ENCODE data around the gene WASL. TPM values are rescaled to one million over a fixed set of nuclear protein-coding genes. Genes with fewer than 3 reads are reported as not detected.

WASL gene
- total RNA-seq, 1 experiment from 2014 or later, result 34.4 TPM

DNA sequence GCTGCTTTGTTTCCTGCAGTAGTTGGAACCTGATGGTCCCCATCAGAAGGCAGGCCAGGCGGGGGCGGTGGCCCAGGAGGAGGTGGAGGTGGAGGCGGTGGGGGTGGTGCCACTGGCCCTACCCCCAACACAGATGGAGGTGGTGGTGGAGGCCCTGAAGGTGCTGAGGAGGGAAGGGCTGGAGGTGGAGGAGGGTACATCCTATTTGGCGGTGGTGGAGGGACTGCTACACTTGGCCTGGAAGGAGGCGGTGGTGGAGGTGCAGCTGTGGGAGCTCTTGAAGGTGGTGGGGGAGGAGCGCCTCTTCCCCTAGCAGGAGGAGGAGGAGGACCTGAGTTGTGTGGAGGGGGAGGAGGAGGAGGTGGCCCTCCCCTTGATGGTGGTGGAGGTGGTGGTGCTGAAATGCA is 56.3 kb downstream of the WASL start (continued):
- TF ChIP-seq ZBTB21 (CRISPR knock-in tag; IDR thresholded peaks at IDR 0.05; ENCODE audit: borderline replicate concordance), result no peak
- peak; percentile 90 for TF ChIP-seq ETV6 (CRISPR knock-in tag; IDR thresholded peaks at IDR 0.05)
- TF ChIP-seq ZNF263 (CRISPR knock-in tag; IDR thresholded peaks at IDR 0.05; ENCODE audit: low read depth), result peak; percentile 97
- TF ChIP-seq, protein P1, sequence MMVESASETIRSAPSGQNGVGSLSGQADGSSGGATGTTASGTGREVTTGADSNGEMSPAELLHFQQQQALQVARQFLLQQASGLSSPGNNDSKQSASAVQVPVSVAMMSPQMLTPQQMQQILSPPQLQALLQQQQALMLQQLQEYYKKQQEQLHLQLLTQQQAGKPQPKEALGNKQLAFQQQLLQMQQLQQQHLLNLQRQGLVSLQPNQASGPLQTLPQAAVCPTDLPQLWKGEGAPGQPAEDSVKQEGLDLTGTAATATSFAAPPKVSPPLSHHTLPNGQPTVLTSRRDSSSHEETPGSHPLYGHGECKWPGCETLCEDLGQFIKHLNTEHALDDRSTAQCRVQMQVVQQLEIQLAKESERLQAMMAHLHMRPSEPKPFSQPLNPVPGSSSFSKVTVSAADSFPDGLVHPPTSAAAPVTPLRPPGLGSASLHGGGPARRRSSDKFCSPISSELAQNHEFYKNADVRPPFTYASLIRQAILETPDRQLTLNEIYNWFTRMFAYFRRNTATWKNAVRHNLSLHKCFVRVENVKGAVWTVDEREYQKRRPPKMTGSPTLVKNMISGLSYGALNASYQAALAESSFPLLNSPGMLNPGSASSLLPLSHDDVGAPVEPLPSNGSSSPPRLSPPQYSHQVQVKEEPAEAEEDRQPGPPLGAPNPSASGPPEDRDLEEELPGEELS (CRISPR knock-in tag; IDR thresholded peaks at IDR 0.05), result peak; percentile 77; the same call in 1 of the 2 replicates
- TF ChIP-seq, protein P2, sequence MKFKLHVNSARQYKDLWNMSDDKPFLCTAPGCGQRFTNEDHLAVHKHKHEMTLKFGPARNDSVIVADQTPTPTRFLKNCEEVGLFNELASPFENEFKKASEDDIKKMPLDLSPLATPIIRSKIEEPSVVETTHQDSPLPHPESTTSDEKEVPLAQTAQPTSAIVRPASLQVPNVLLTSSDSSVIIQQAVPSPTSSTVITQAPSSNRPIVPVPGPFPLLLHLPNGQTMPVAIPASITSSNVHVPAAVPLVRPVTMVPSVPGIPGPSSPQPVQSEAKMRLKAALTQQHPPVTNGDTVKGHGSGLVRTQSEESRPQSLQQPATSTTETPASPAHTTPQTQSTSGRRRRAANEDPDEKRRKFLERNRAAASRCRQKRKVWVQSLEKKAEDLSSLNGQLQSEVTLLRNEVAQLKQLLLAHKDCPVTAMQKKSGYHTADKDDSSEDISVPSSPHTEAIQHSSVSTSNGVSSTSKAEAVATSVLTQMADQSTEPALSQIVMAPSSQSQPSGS (CRISPR knock-in tag; IDR thresholded peaks at IDR 0.05; ENCODE audit: borderline replicate concordance, low read depth), result no peak
- TF ChIP-seq, protein P3, sequence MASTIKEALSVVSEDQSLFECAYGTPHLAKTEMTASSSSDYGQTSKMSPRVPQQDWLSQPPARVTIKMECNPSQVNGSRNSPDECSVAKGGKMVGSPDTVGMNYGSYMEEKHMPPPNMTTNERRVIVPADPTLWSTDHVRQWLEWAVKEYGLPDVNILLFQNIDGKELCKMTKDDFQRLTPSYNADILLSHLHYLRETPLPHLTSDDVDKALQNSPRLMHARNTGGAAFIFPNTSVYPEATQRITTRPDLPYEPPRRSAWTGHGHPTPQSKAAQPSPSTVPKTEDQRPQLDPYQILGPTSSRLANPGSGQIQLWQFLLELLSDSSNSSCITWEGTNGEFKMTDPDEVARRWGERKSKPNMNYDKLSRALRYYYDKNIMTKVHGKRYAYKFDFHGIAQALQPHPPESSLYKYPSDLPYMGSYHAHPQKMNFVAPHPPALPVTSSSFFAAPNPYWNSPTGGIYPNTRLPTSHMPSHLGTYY (CRISPR knock-in tag; IDR thresholded peaks at IDR 0.05), result peak; percentile 93
- TF ChIP-seq JUN (CRISPR knock-in tag; IDR thresholded peaks at IDR 0.05), result no peak
- TF ChIP-seq NFE2L1 (CRISPR knock-in tag; IDR thresholded peaks at IDR 0.05), result peak; percentile 57; the same call in 1 of the 2 replicates
- TF ChIP-seq, protein P4, sequence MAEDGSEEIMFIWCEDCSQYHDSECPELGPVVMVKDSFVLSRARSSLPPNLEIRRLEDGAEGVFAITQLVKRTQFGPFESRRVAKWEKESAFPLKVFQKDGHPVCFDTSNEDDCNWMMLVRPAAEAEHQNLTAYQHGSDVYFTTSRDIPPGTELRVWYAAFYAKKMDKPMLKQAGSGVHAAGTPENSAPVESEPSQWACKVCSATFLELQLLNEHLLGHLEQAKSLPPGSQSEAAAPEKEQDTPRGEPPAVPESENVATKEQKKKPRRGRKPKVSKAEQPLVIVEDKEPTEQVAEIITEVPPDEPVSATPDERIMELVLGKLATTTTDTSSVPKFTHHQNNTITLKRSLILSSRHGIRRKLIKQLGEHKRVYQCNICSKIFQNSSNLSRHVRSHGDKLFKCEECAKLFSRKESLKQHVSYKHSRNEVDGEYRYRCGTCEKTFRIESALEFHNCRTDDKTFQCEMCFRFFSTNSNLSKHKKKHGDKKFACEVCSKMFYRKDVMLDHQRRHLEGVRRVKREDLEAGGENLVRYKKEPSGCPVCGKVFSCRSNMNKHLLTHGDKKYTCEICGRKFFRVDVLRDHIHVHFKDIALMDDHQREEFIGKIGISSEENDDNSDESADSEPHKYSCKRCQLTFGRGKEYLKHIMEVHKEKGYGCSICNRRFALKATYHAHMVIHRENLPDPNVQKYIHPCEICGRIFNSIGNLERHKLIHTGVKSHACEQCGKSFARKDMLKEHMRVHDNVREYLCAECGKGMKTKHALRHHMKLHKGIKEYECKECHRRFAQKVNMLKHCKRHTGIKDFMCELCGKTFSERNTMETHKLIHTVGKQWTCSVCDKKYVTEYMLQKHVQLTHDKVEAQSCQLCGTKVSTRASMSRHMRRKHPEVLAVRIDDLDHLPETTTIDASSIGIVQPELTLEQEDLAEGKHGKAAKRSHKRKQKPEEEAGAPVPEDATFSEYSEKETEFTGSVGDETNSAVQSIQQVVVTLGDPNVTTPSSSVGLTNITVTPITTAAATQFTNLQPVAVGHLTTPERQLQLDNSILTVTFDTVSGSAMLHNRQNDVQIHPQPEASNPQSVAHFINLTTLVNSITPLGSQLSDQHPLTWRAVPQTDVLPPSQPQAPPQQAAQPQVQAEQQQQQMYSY (CRISPR knock-in tag; IDR thresholded peaks at IDR 0.05), result no peak
- TF ChIP-seq ZNF423 (CRISPR knock-in tag; IDR thresholded peaks at IDR 0.05), result peak; percentile 64; the same call in 1 of the 2 replicates
- peak; percentile 70 for TF ChIP-seq FOXK1 (CRISPR knock-in tag; IDR thresholded peaks at IDR 0.05)
- TF ChIP-seq MYBL2 (CRISPR knock-in tag; IDR thresholded peaks at IDR 0.05), result peak; percentile 59; the same call in 1 of the 2 replicates
- 0 out of 2 replicates have a peak, but pooled peaks have one; percentile 20 for TF ChIP-seq ZNF425 (CRISPR knock-in tag; conservative IDR thresholded peaks at IDR 0.05)
- no peak for TF ChIP-seq ARID4B (CRISPR knock-in tag; IDR thresholded peaks at IDR 0.05; ENCODE audit: borderline replicate concordance)
- TF ChIP-seq SP1 (CRISPR knock-in tag; conservative IDR thresholded peaks at IDR 0.05), result peak; percentile 73
- 0 out of 2 replicates have a peak, but pooled peaks have one; percentile 55 for TF ChIP-seq ZBTB43 (CRISPR knock-in tag; IDR thresholded peaks at IDR 0.05)
- TF ChIP-seq, protein P5, sequence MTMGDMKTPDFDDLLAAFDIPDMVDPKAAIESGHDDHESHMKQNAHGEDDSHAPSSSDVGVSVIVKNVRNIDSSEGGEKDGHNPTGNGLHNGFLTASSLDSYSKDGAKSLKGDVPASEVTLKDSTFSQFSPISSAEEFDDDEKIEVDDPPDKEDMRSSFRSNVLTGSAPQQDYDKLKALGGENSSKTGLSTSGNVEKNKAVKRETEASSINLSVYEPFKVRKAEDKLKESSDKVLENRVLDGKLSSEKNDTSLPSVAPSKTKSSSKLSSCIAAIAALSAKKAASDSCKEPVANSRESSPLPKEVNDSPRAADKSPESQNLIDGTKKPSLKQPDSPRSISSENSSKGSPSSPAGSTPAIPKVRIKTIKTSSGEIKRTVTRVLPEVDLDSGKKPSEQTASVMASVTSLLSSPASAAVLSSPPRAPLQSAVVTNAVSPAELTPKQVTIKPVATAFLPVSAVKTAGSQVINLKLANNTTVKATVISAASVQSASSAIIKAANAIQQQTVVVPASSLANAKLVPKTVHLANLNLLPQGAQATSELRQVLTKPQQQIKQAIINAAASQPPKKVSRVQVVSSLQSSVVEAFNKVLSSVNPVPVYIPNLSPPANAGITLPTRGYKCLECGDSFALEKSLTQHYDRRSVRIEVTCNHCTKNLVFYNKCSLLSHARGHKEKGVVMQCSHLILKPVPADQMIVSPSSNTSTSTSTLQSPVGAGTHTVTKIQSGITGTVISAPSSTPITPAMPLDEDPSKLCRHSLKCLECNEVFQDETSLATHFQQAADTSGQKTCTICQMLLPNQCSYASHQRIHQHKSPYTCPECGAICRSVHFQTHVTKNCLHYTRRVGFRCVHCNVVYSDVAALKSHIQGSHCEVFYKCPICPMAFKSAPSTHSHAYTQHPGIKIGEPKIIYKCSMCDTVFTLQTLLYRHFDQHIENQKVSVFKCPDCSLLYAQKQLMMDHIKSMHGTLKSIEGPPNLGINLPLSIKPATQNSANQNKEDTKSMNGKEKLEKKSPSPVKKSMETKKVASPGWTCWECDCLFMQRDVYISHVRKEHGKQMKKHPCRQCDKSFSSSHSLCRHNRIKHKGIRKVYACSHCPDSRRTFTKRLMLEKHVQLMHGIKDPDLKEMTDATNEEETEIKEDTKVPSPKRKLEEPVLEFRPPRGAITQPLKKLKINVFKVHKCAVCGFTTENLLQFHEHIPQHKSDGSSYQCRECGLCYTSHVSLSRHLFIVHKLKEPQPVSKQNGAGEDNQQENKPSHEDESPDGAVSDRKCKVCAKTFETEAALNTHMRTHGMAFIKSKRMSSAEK (CRISPR knock-in tag; IDR thresholded peaks at IDR 0.05; ENCODE audit: borderline replicate concordance), result peak; percentile 88
- peak; percentile 66; the same call in 1 of the 2 replicates for TF ChIP-seq ZNF671 (CRISPR knock-in tag; IDR thresholded peaks at IDR 0.05)
